IMR-90 (cell line): ENCODE results near the gene RNF125. TPM values are rescaled to one million over a fixed set of nuclear protein-coding genes. Genes with fewer than 3 reads are reported as not detected.

ENCODE experiments used
- ATAC-seq: fragments of 200-7000 bp; cut with Tn5 transposase; 2 replicates; pipeline ENCODE4 v1.9.1; 2020; ENCODE audit warnings: low read depth, mild to moderate bottlenecking, moderate library complexity
- BruUV-seq: library from RNA; stranded (reverse); fragments of 400-500 nt; replicated peaks from 2 replicates; lab custom pipeline; 2021; lab: Mats Ljungman, UMichigan
- CTCF ChIA-PET: fragments of 300-600 bp; formaldehyde crosslinking; extraction: SDS; loops from one replicate; lab custom pipeline; 2021; ENCODE audit warnings: antibody characterized with exemption; lab: Yijun Ruan, JAX
- POLR2A ChIA-PET: fragments of 300-600 bp; sonication (Branson Sonifier 250); formaldehyde crosslinking; loops from one replicate; lab custom pipeline; 2022; ENCODE audit warnings: antibody characterized with exemption; ENCODE audit not compliant: unreplicated experiment; lab: Charles Lee
- DNase-seq: peaks from one replicate; pipeline ENCODE4 v3.0.0; 2013
- H2AFZ ChIP-seq: replicated peaks from 2 replicates; pipeline ENCODE3; 2013; ENCODE audit warnings: low read length, mild to moderate bottlenecking; ENCODE audit not compliant: poor library complexity
- H2AK5ac ChIP-seq: 2 replicates; pipeline ENCODE4 v1.6.1; 2013; ENCODE audit warnings: low read depth, low read length, inconsistent platforms
- H2AK9ac ChIP-seq: replicated peaks from 2 replicates; pipeline ENCODE3; 2013; ENCODE audit warnings: mild to moderate bottlenecking, low read depth, low read length, moderate library complexity; ENCODE audit not compliant: poor library complexity
- H2BK120ac ChIP-seq: 2 replicates; pipeline ENCODE4 v1.6.1; 2013; ENCODE audit warnings: low read depth, low read length, inconsistent platforms
- H2BK15ac ChIP-seq: 3 replicates; pipeline ENCODE4 v1.6.1; 2013; ENCODE audit warnings: low read depth, low read length, inconsistent platforms
- H2BK20ac ChIP-seq: 2 replicates; pipeline ENCODE4 v1.6.1; 2013; ENCODE audit warnings: low read depth, mild to moderate bottlenecking, inconsistent platforms, low read length, moderate library complexity
- H2BK5ac ChIP-seq: 2 replicates; pipeline ENCODE4 v1.6.1; 2013; ENCODE audit warnings: mild to moderate bottlenecking, low read depth, low read length, inconsistent platforms; ENCODE audit not compliant: poor library complexity, severe bottlenecking
- H3K14ac ChIP-seq: replicated peaks from 2 replicates; pipeline ENCODE4 v1.6.1; 2013; ENCODE audit warnings: low read depth, low read length, inconsistent platforms
- H3K18ac ChIP-seq: 2 replicates; pipeline ENCODE4 v1.6.1; 2013; ENCODE audit warnings: low read depth, low read length, control low read depth
- H3K23ac ChIP-seq: 2 replicates; pipeline ENCODE4 v1.6.1; 2013; ENCODE audit warnings: low read depth, low read length, inconsistent platforms
- H3K27ac ChIP-seq: 2 replicates; pipeline ENCODE4 v1.5.1; 2013; ENCODE audit warnings: mild to moderate bottlenecking, control low read depth, low read length; ENCODE audit not compliant: insufficient read depth
- H3K27me3 ChIP-seq: 2 replicates; pipeline ENCODE4 v1.6.1; 2013; ENCODE audit warnings: low read length; ENCODE audit not compliant: control insufficient read depth, insufficient read depth
- H3K36me3 ChIP-seq: 2 replicates; pipeline ENCODE4 v1.6.1; 2013; ENCODE audit warnings: low read length, mixed read lengths; ENCODE audit not compliant: control insufficient read depth, insufficient read depth
- H3K4ac ChIP-seq: 2 replicates; pipeline ENCODE4 v1.6.1; 2013; ENCODE audit warnings: low read depth, low read length, inconsistent platforms
- H3K4me1 ChIP-seq: 2 replicates; pipeline ENCODE4 v1.6.1; 2013; ENCODE audit warnings: low read length, mixed read lengths; ENCODE audit not compliant: control insufficient read depth, insufficient read depth
- H3K4me2 ChIP-seq: 2 replicates; pipeline ENCODE4 v1.6.1; 2013; ENCODE audit warnings: low read depth, mild to moderate bottlenecking, control low read depth, low read length, moderate library complexity
- H3K4me3 ChIP-seq: 2 replicates; pipeline ENCODE4 v1.5.1; 2013; ENCODE audit warnings: low read depth, mild to moderate bottlenecking, control low read depth, low read length, moderate library complexity; ENCODE audit not compliant: insufficient read depth
- H3K56ac ChIP-seq: 2 replicates; pipeline ENCODE4 v1.6.1; 2013; ENCODE audit warnings: low read length, inconsistent platforms; ENCODE audit not compliant: insufficient read depth; ENCODE audit errors: extremely low read depth
- H3K79me1 ChIP-seq, 2 experiments: 2 replicates each; pipeline ENCODE4 v1.6.1; 2013; ENCODE audit warnings: low read length in 2 of 2, inconsistent platforms in 1 of 2, low read depth in 1 of 2
- H3K9ac ChIP-seq: 2 replicates; pipeline ENCODE4 v1.6.1; 2013; ENCODE audit warnings: low read depth, low read length, control low read depth
- H3K9me1 ChIP-seq: 2 replicates; pipeline ENCODE4 v1.6.1; 2013; ENCODE audit warnings: low read length, inconsistent platforms; ENCODE audit not compliant: insufficient read depth
- H3K9me3 ChIP-seq: 2 replicates; pipeline ENCODE4 v1.6.1; 2013; ENCODE audit warnings: low read length; ENCODE audit not compliant: control insufficient read depth, insufficient read depth
- H4K20me1 ChIP-seq: 2 replicates; pipeline ENCODE4 v1.6.1; 2013; ENCODE audit warnings: low read length, inconsistent platforms; ENCODE audit not compliant: insufficient read depth
- H4K5ac ChIP-seq: 2 replicates; pipeline ENCODE4 v1.6.1; 2013; ENCODE audit warnings: mild to moderate bottlenecking, low read depth, low read length, control low read depth
- H4K8ac ChIP-seq, 2 experiments: 2 replicates each; pipeline ENCODE4 v1.6.1; 2013; ENCODE audit warnings: low read depth in 2 of 2, low read length in 2 of 2, control low read depth in 1 of 2, inconsistent platforms in 1 of 2
- H4K91ac ChIP-seq: 2 replicates; pipeline ENCODE4 v1.6.1; 2013; ENCODE audit warnings: low read depth, low read length, inconsistent platforms; ENCODE audit not compliant: insufficient read depth
- BHLHE40 ChIP-seq: fragments of 150-350 bp; IDR thresholded peaks from 2 replicates; pipeline ENCODE4 v1.6.1; 2016; ENCODE audit warnings: mild to moderate bottlenecking, low read depth, low read length
- CEBPB ChIP-seq: IDR thresholded peaks from 2 replicates; pipeline ENCODE4 v1.6.1; 2012; ENCODE audit warnings: low read depth, low read length, improper control_type of control experiment
- CHD1 ChIP-seq: IDR thresholded peaks from 2 replicates; pipeline ENCODE4 v1.6.1; 2012; ENCODE audit warnings: low read depth, low read length, improper control_type of control experiment
- ELK1 ChIP-seq: fragments of 150-350 bp; IDR thresholded peaks from 2 replicates; pipeline ENCODE4 v1.6.1; 2016; ENCODE audit warnings: low read depth, mild to moderate bottlenecking, low read length, moderate library complexity, borderline replicate concordance
- FOS ChIP-seq: fragments of 150-350 bp; IDR thresholded peaks from 2 replicates; pipeline ENCODE4 v1.6.1; 2016; ENCODE audit warnings: low read depth, low read length
- MAFK ChIP-seq: IDR thresholded peaks from 2 replicates; pipeline ENCODE4 v1.6.1; 2012; ENCODE audit warnings: low read depth, low read length, improper control_type of control experiment
- MAZ ChIP-seq: IDR thresholded peaks from 2 replicates; pipeline ENCODE4 v1.6.1; 2012; ENCODE audit warnings: low read depth, mild to moderate bottlenecking, low read length, improper control_type of control experiment, moderate library complexity, borderline replicate concordance
- MXI1 ChIP-seq: IDR thresholded peaks from 2 replicates; pipeline ENCODE4 v1.6.1; 2012; ENCODE audit warnings: low read depth, mild to moderate bottlenecking, low read length, moderate library complexity, borderline replicate concordance
- NFE2L2 ChIP-seq: fragments of 150-350 bp; IDR thresholded peaks from 2 replicates; pipeline ENCODE4 v1.6.1; 2016; ENCODE audit warnings: low read depth, mild to moderate bottlenecking, low read length
- POLR2A ChIP-seq: IDR thresholded peaks from 2 replicates; pipeline ENCODE4 v1.6.1; 2012; ENCODE audit warnings: mild to moderate bottlenecking, low read depth, low read length
- RAD21 ChIP-seq: IDR thresholded peaks from 2 replicates; pipeline ENCODE4 v1.6.1; 2012; ENCODE audit warnings: low read length, improper control_type of control experiment
- RCOR1 ChIP-seq: IDR thresholded peaks from 2 replicates; pipeline ENCODE4 v1.6.1; 2012; ENCODE audit warnings: mild to moderate bottlenecking, low read length, improper control_type of control experiment; ENCODE audit not compliant: insufficient replicate concordance
- RFX5 ChIP-seq: IDR thresholded peaks from 2 replicates; pipeline ENCODE4 v1.8.0; 2012; ENCODE audit warnings: low read depth, mild to moderate bottlenecking, low read length, moderate library complexity
- SMC3 ChIP-seq: fragments of 150-350 bp; IDR thresholded peaks from 2 replicates; pipeline ENCODE4 v1.6.1; 2016; ENCODE audit warnings: low read depth, mild to moderate bottlenecking, antibody characterized with exemption, low read length, moderate library complexity
- USF2 ChIP-seq: fragments of 150-350 bp; IDR thresholded peaks from 2 replicates; pipeline ENCODE4 v1.6.1; 2017; ENCODE audit warnings: mild to moderate bottlenecking, antibody characterized with exemption, low read length, low read depth
- WGBS, 2 experiments: methylation state at CpG; one replicate each; pipeline versions ENCODE4 v1.1.5 to v1.1.7; 2013; ENCODE audit warnings: missing lambda C conversion rate in 2 of 2; ENCODE audit not compliant: insufficient read length in 1 of 2; ENCODE audit errors: extremely low coverage in 2 of 2; 5-methylcytosine and 5-hydroxymethylcytosine counted together
- dilution Hi-C: fragments of 300-500 bp; cut with HindIII; formaldehyde crosslinking; loops from one replicate; pipeline ENCODE4 v1.14.3; 2018; ENCODE audit warnings: low sequenced_read_pairs; ENCODE audit not compliant: unreplicated experiment
- in situ Hi-C: fragments of 300-500 bp; cut with MboI; formaldehyde crosslinking; loops from 3 replicates; pipeline ENCODE4 v1.14.3; 2019; ENCODE audit warnings: low sequenced_read_pairs, inconsistent platforms, mixed read lengths
- intact Hi-C: fragments of 100-400 bp; cut with micrococcal nuclease; formaldehyde crosslinking; loops from 2 replicates; pipeline ENCODE4 v1.10.0; 2022
- polyA plus RNA-seq, 3 experiments: library from polyadenylated mRNA; depleted of rRNA; stranded (reverse); fragments of >200 nt; gene quantifications; 2 replicates each; pipeline ENCODE4 v1.2.3, GENCODE V29; 2012; ENCODE audit warnings: low replicate concordance in 1 of 3
- total RNA-seq: library from RNA; depleted of rRNA; stranded (reverse); fragments of >200 nt; gene quantifications from 2 replicates; pipeline ENCODE4 v1.2.3, GENCODE V29; 2012
- TF ChIP-seq, protein P1 (sequence below): conservative IDR thresholded peaks from 2 replicates; pipeline ENCODE4 v1.5.1; 2012; ENCODE audit warnings: mild to moderate bottlenecking, low read depth, low read length, improper control_type of control experiment

Gene RNF125
- total and polyA plus RNA-seq, 2 of the 4 experiments (the other 2 are of a cell fraction) = under 0.01 to 0.10 TPM

GRCh38 chr18:32083781-32084180, 65.2 kb downstream of the RNF125 start:
- H4K8ac ChIP-seq = no peak overlapping the region
- no peak overlapping the region for H2BK120ac ChIP-seq
- H4K20me1 ChIP-seq = no peaks in the 10 kb centered on the region
- no peak overlapping the region for H3K56ac ChIP-seq
- dilution Hi-C loops (no loop called here), intact Hi-C loops (no loop called here), in situ Hi-C loops (no loop called here)
- H3K18ac ChIP-seq = no peak overlapping the region
- H4K91ac ChIP-seq = no peak overlapping the region
- H3K4me2 ChIP-seq = no peak overlapping the region
- H2BK5ac ChIP-seq = no peak overlapping the region
- H3K27me3 ChIP-seq = no peaks in the 10 kb centered on the region; the same call in 1 of the 2 replicates
- no peak overlapping the region for H3K14ac ChIP-seq
- H3K4me3 ChIP-seq = no peak overlapping the region
- DNase-seq (no peak), ATAC-seq (no peak)
- no peak overlapping the region for H2BK15ac ChIP-seq
- no peak overlapping the region for H2BK20ac ChIP-seq
- H3K23ac ChIP-seq = no peak overlapping the region
- 93 to 100% methylated on average over 1 to 2 of the region's 8 CpGs for WGBS, 2 experiments
- H3K79me1 ChIP-seq = no peaks in the 10 kb centered on the region
- H3K4me1 ChIP-seq = no peaks in the 10 kb centered on the region
- H3K4ac ChIP-seq = no peak overlapping the region
- TF ChIP-seq CHD1 = no peak
- no peak for TF ChIP-seq MXI1
- TF ChIP-seq POLR2A = no peak
- TF ChIP-seq FOS = no peak
- TF ChIP-seq ELK1 = no peak
- no peak for TF ChIP-seq MAZ
- no peak for TF ChIP-seq CEBPB
- TF ChIP-seq, protein P1, sequence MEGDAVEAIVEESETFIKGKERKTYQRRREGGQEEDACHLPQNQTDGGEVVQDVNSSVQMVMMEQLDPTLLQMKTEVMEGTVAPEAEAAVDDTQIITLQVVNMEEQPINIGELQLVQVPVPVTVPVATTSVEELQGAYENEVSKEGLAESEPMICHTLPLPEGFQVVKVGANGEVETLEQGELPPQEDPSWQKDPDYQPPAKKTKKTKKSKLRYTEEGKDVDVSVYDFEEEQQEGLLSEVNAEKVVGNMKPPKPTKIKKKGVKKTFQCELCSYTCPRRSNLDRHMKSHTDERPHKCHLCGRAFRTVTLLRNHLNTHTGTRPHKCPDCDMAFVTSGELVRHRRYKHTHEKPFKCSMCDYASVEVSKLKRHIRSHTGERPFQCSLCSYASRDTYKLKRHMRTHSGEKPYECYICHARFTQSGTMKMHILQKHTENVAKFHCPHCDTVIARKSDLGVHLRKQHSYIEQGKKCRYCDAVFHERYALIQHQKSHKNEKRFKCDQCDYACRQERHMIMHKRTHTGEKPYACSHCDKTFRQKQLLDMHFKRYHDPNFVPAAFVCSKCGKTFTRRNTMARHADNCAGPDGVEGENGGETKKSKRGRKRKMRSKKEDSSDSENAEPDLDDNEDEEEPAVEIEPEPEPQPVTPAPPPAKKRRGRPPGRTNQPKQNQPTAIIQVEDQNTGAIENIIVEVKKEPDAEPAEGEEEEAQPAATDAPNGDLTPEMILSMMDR = no peak
- TF ChIP-seq USF2 = no peak
- TF ChIP-seq RFX5 = no peak
- no peak for TF ChIP-seq MAFK
- no peak for TF ChIP-seq SMC3
- no peak for TF ChIP-seq RAD21
- TF ChIP-seq BHLHE40 = no peak
- TF ChIP-seq NFE2L2 = no peak
- no peak for TF ChIP-seq RCOR1
- H3K9me3 ChIP-seq = no peaks in the 10 kb centered on the region
- H3K9ac ChIP-seq = no peak overlapping the region
- no peak overlapping the region for H2AK9ac ChIP-seq
- CTCF ChIA-PET = interaction anchor here (0.5 kb wide), 1 partner anchor 468 kb away, joined by 3 read pairs; no protein-coding TSS in a partner anchor
- no TSS peak for BruUV-seq
- no peaks in the 10 kb centered on the region for H3K9me1 ChIP-seq
- H2AK5ac ChIP-seq = no peak overlapping the region
- H3K36me3 ChIP-seq = no peaks in the 10 kb centered on the region
- POLR2A ChIA-PET = no interaction called here
- no peak overlapping the region for H3K27ac ChIP-seq
- no peak overlapping the region for H2AFZ ChIP-seq
- H4K5ac ChIP-seq = no peak overlapping the region
